Brain microvascular endothelial cell (primary cell): ENCODE measurements around the gene AKR1A1.
A peak's percentile ranks its signal among the peaks of the same experiment; 100 is the strongest.
"Not testable (repeated sequence)": the region's sequence is repeated elsewhere in the genome, so short reads cannot be mapped to it uniquely, and the experiment has no call there.

ENCODE experiments used
- DNase-seq: peaks from one replicate; pipeline ENCODE4 v3.0.0-alpha.2; 2020
- H3K27ac ChIP-seq: fragments of 250-450 bp; sonication (Bioruptor Pico); 2 replicates; pipeline ENCODE4 v1.5.1; 2020; ENCODE audit warnings: mild to moderate bottlenecking, moderate library complexity
- H3K27me3 ChIP-seq: fragments of 250-450 bp; sonication (Bioruptor Pico); replicated peaks from 2 replicates; pipeline ENCODE4 v1.5.1; 2020; ENCODE audit warnings: mild to moderate bottlenecking
- H3K36me3 ChIP-seq: fragments of 250-450 bp; sonication (Bioruptor Pico); replicated peaks from 2 replicates; pipeline ENCODE4 v1.5.1; 2020; ENCODE audit warnings: mild to moderate bottlenecking
- H3K4me3 ChIP-seq: 2 replicates; pipeline ENCODE4 v1.5.1; 2011; ENCODE audit warnings: low read depth, mild to moderate bottlenecking, control low read depth, low read length, moderate library complexity
- in situ Hi-C: cut with HindIII; loops from 2 replicates; pipeline ENCODE4 v1.10.0; 2017; ENCODE audit warnings: low sequenced_read_pairs, low pct_ligation_motif_present
- TF ChIP-seq, protein P1 (sequence below): IDR thresholded peaks from 2 replicates; pipeline ENCODE4 v1.5.1; 2011; ENCODE audit warnings: low read depth, mild to moderate bottlenecking, moderate library complexity, low read length, control low read depth, inconsistent platforms; ENCODE audit errors: missing control alignments

The AKR1A1 gene

DNA sequence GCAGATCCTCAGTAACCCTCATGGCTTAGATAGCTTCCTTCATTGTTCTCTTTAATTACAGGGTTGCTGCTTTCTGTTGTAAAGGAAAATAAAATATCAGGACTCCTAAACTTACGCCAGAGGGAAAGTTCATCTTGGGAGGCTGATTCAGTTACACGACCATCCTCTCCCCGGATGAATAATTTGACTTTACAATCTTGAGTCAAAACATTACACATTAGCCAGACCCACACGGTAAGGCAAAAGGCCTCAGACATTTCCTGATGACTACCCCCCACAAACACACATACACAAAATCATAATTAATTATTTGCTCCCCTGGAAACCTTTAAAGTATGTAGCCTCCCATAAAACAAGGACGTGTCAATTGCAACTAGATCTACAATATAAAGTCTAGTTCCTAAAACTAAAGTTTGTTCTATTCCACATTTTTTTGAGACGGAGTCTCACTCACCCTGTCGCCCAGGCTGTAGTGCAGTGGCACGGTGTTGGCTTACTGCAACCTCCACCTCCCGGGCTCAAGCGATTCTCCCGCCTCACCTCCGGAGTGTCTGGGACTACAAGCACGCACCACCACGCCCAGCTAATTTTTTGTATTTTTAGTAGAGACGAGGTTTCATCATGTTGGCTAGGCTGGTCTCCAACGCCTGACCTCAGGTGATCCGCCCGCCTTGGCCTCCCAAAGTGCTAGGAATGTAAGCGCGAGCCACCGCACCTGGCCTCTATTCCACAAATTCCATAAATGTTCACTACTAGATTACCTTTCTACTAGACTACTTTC lies 28.1 kb upstream of the AKR1A1 start:
- Histone ChIP-seq H3K36me3 (peaks cover 12% of the 10 kb centered on the region), H3K27me3 (no peaks in the 10 kb centered on the region), H3K27ac (peak overlapping the region; percentile 97), H3K4me3 (peak overlapping the region; percentile 99)
- in situ Hi-C loops: no loop called here
- TF ChIP-seq, protein P1, sequence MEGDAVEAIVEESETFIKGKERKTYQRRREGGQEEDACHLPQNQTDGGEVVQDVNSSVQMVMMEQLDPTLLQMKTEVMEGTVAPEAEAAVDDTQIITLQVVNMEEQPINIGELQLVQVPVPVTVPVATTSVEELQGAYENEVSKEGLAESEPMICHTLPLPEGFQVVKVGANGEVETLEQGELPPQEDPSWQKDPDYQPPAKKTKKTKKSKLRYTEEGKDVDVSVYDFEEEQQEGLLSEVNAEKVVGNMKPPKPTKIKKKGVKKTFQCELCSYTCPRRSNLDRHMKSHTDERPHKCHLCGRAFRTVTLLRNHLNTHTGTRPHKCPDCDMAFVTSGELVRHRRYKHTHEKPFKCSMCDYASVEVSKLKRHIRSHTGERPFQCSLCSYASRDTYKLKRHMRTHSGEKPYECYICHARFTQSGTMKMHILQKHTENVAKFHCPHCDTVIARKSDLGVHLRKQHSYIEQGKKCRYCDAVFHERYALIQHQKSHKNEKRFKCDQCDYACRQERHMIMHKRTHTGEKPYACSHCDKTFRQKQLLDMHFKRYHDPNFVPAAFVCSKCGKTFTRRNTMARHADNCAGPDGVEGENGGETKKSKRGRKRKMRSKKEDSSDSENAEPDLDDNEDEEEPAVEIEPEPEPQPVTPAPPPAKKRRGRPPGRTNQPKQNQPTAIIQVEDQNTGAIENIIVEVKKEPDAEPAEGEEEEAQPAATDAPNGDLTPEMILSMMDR: no peak
- peak; percentile 40 for DNase-seq

DNA sequence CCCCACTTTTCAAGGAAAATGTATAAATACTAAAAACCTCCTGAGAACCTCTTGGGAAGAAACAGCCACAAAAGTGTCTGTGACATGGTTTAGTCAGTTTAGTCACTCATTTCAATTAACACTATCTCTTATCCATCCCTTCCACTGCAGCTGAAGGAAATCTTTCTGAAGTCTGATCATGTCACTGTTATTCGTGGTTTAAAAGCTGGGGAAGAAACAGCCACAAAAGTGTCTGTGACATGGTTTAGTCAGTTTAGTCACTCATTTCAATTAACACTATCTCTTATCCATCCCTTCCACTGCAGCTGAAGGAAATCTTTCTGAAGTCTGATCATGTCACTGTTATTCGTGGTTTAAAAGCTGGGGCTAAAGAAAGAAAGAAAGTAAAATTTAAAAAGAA lies 27.1 kb upstream of the AKR1A1 start:
- DNase-seq, H3K36me3 ChIP-seq, H3K27ac ChIP-seq, H3K4me3 ChIP-seq, in situ Hi-C loops, H3K27me3 ChIP-seq: not testable (repeated sequence)

DNA sequence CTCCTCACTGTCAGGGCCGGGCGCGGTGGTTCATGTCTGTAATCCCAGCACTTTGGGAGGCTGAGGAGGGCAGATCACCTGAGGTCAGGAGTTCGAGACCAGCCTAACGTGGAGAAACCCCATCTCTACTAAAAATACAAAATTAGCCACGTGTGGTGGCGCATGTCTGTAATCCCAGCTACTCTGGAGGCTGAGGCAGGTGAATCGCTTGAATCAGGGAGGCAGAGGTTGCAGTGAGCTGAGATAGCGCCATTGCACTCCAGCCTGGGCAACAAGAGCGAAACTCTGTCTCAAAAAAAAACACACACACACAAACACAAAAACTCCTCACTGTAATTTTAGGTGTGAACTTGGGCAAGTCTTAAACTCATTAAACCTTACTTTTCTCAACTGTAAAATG lies 26.7 kb upstream of the AKR1A1 start:
- H3K36me3 ChIP-seq, H3K4me3 ChIP-seq, H3K27ac ChIP-seq, H3K27me3 ChIP-seq, in situ Hi-C loops, DNase-seq: not testable (repeated sequence)

DNA sequence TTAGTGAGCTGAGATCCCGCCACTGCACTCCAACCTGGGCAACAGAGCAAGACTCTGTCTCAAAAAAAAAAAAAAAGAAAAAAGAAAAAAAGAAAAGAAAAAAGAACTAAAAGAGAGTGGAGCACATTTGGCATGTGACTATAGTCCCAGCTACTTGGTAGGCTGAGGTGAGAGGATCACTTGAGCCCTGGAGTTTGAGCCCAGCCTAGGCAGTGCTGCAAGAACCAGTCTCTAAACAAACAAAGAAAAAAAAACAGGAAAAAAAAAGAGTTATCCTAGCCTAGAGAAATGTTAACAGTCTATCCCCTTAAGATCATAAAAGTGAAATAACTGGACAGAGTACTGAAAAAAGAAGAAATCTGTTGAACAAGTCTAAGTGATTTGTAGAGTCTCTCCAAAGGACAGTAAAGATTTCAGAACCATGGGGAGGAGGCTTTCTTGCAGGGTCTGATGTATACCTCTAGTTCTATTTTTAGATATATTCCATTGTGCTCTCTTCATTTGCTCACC lies 24.4 kb upstream of the AKR1A1 start:
- H3K4me3 ChIP-seq: no peak overlapping the region
- no peak for DNase-seq
- no peaks in the 10 kb centered on the region for H3K27me3 ChIP-seq
- no peaks in the 10 kb centered on the region for H3K36me3 ChIP-seq
- TF ChIP-seq, protein P1: no peak
- H3K27ac ChIP-seq: no peak overlapping the region
- in situ Hi-C loops: no loop called here

DNA sequence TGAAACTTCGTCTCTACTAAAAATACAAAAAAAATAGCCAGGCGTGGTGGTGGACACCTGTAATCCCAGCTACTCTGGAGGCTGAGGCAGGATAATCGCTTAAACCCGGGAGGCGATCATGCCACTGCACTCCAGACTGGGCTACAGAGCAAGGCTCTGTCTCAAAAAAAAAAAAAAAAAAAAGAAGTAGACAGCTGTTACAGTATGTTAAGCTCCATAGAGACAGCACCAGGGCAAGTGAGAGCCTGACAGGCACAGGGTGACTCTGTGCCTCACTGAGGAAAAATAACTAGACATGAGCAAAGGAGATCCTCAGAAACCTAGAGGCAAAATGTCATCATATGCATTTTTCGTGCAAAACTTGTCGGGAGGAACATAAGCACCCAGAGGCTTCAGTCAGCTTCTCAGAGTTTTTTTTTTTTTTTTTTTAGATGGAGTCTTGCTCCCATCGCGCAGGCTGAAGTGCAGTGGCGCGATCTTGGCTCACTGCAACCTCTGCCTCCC lies 19.9 kb upstream of the AKR1A1 start:
- no peaks in the 10 kb centered on the region for H3K27me3 ChIP-seq
- in situ Hi-C loops: no loop called here
- DNase-seq: no peak

DNA sequence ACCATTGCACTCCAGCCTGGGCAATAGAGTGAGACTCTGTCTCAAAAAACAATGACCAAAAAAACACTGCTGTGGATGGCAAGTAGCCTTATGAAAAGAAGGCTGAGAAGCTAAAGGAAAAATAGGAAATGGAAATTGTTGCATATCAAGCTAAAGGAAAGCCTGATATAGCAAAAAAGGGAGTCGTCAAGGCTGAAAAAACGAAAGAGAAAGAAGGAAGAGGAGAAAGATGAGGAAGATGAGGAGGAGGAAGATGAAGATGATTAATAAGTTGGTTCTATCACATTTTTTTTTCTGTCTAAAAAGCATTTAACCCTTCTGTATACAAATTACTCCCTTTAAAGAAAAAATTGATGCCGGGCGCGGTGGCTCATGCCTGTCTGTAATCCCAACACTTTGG lies 18.8 kb upstream of the AKR1A1 start:
- Histone ChIP-seq H3K4me3 (no peak overlapping the region), H3K36me3 (no peaks in the 10 kb centered on the region), H3K27me3 (no peaks in the 10 kb centered on the region), H3K27ac (no peak overlapping the region)
- in situ Hi-C loops: no loop called here
- DNase-seq: no peak
- TF ChIP-seq, protein P1: no peak

More for the DNA sequence above, 19.9 kb upstream of the AKR1A1 start:
- H3K27ac ChIP-seq: no peak overlapping the region
- TF ChIP-seq, protein P1: no peak
- H3K4me3 ChIP-seq: no peak overlapping the region
- no peaks in the 10 kb centered on the region for H3K36me3 ChIP-seq
